GM12872 (cell line): Measurements from ENCODE around the gene NHEJ1.

Source experiments
- TF ChIP-seq, protein P1 (sequence below): IDR thresholded peaks from 3 replicates; pipeline ENCODE4 v1.5.1; 2011; ENCODE audit warnings: low read depth, mild to moderate bottlenecking, low read length, moderate library complexity; ENCODE audit not compliant: insufficient read depth

The NHEJ1 gene

GRCh38 chr2:219177552-219178376 is 17.1 kb upstream of the NHEJ1 start, which contains the start of gene RETREG2:
Gene RETREG2, plus strand, starts transcription at chr2:219178275. Its CDS starts 78 bp downstream, at chr2:219178353.
- TF ChIP-seq, protein P1, sequence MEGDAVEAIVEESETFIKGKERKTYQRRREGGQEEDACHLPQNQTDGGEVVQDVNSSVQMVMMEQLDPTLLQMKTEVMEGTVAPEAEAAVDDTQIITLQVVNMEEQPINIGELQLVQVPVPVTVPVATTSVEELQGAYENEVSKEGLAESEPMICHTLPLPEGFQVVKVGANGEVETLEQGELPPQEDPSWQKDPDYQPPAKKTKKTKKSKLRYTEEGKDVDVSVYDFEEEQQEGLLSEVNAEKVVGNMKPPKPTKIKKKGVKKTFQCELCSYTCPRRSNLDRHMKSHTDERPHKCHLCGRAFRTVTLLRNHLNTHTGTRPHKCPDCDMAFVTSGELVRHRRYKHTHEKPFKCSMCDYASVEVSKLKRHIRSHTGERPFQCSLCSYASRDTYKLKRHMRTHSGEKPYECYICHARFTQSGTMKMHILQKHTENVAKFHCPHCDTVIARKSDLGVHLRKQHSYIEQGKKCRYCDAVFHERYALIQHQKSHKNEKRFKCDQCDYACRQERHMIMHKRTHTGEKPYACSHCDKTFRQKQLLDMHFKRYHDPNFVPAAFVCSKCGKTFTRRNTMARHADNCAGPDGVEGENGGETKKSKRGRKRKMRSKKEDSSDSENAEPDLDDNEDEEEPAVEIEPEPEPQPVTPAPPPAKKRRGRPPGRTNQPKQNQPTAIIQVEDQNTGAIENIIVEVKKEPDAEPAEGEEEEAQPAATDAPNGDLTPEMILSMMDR, result peak; percentile 34; the same call in 1 of the 3 replicates

DNA sequence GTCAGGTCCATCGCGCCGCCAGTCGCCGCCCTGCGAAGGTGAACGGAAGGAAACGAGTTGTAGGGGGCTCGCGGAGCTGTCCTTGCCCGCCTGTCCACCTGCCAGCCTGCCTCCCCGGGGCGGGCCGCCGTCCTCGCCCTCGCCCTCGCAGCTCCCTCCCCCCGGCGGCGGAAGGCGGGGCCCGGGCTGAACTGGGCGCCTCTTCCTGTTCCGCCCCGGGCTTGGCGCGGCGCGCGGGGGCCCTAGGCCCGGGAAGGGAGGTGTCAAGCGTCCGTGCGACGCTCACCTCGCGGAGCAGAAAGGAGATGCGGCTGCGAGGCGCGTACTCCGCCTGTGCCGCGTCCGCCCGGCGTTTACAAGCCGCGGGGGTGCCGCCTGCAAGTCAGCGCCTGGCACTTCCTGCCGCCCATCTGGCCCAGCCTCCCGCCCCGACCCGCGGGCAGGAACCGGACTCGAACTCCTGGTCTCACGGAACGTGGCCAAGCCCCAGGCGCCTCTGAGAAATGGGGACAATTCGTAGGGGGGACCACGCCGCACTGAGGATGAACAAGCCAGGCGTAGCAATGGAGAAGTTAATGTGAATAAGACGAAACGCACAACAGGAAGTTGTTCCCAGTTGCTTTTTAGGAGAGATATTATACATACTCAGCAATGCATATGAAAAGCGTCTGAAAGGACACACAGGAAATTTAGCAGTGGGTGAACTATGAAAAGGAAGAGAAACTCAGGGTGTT is 16.4 kb upstream of the NHEJ1 start, which contains the start of gene CNPPD1:
TSS of gene CNPPD1 (minus strand) at position 108 of the 734 bp plus-strand sequence. CDS start at position 11, 97 bp downstream.
- TF ChIP-seq, protein P1, result no peak

DNA sequence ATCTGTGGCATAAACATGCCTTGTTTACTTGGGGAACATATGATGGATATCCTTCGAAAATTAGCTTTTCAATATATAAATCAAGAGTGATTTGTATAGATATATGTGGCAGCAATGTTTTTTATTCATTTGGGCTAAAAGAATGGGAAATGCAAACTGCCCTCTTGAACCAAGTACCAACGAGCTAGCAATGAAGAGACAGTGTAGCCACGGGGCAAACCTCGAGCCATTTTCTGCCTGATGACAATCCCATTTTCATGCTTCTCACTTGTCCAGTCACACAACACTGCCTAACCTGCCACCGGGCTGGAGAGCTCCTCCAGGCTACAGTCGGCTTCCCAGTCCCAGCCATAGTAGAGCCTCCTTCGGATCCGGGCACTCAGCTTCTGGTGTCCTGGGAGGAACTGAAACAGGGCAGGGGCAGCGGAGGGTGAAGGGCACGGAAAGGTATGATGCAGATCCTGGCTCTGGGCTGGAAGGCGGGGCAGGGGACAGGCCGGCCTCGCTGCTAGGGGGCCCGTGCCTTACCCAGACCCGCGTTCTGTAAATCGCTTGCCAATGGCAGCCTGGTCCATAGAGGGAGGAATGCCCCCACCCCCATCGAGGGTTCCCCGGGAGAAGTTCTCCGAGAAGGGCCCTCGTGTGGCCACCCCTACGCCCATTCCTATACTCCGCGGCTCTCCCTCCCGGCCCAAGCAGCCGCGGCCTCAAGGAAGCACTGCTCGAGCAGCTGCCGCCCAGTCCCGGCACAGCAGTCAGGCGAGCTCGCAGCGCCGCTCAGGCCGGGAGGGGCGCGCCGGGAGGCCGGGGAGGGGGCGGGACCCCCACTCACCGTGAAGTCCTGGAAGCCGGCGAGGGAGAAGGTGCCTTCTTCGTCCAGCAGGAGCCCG is 15.6 kb upstream of the NHEJ1 start:
- TF ChIP-seq, protein P1, result no peak

- TF ChIP-seq, protein P1, result no peak
Measured at GRCh38 chr2:219175486-219175885, 14.9 kb upstream of the NHEJ1 start.

DNA sequence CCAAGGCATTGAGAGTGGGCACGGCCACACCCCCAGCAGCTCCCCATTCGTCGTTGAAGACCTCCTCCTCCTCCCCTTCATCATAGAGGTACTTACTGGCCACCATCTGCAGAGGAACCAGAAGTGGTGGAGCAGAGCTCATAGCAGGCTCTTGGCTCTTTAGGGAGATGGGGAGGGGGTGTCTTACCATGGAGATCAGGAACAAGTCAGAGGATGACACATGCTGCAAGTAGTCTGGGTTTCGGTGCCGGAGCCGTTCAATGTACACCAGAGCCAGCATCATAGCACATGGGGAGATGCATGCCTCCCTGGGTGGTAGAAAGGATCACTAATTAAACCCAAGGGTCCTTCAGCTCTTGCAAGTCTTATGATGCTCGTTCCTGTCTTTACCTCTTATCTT is 14.2 kb upstream of the NHEJ1 start:
- TF ChIP-seq, protein P1, result no peak

DNA sequence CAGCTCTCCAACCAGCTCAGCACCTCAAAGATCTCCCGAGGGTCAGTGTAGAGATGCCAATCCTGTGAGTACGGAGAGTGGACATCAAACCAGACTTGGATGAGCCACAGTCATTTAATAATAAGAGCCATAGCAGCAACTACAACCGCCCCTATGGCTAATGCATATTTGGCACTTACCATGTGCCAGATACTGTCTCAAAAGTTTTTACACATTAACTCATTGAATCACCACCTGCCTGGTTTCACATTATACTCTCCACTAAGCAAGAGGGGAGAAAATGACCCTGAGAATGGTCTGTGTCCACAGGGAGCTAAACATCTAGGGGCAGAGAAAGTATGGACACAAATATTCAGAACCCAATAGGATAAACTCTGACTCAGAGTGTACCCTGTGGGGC is 13.5 kb upstream of the NHEJ1 start:
- TF ChIP-seq, protein P1, result no peak

DNA sequence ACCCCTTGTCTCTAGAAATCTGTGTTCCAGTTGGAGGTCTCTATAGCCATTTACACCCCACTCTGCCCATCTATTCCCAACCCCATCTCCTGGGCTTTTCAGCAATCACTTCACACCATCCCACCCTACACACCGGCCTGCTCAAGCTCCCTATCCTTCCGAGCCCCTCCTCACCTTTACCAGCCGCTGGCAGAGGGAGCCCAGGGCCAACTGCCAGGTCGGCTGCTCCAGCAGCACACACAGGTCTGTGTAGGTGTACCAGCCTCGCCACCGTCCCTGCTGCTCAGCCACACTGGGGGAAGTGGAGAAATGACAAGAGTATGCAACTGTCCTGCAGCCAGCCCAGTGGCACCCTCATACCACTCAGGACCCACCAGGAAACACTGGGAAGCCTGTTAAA is 12.6 kb upstream of the NHEJ1 start:
- TF ChIP-seq, protein P1, result no peak
